ELR (cell line): ENCODE measurements around the gene SMDT1.

ENCODE experiments used
- DNase-seq: peaks from one replicate; pipeline ENCODE4 v3.0.0-alpha.2; 2015; ENCODE audit warnings: low read depth

Gene SMDT1

GRCh38 chr22:42079319-42080251, at the start of gene SMDT1:
TSS of gene SMDT1 (plus strand) at chr22:42079700. CDS start at chr22:42079769, 69 bp downstream.
- peak; percentile 99 for DNase-seq

- no peak for DNase-seq
Observed at GRCh38 chr22:42033263-42034181, 46.0 kb upstream of the SMDT1 start.

- DNase-seq, result no peak
Observed at GRCh38 chr22:42035256-42035655, 44.2 kb upstream of the SMDT1 start.

- peak; percentile 51 for DNase-seq
Observed at GRCh38 chr22:42039271-42039670, 40.2 kb upstream of the SMDT1 start.

- DNase-seq, result no peak
Observed at GRCh38 chr22:42041784-42042183, 37.7 kb upstream of the SMDT1 start.

GRCh38 chr22:42050641-42051180, 28.8 kb upstream of the SMDT1 start:
- no peak for DNase-seq

GRCh38 chr22:42052765-42053164, 26.7 kb upstream of the SMDT1 start:
- no peak for DNase-seq

GRCh38 chr22:42056757-42057511, 22.6 kb upstream of the SMDT1 start:
- DNase-seq, result no peak

- DNase-seq, result no peak
Observed at GRCh38 chr22:42060489-42060888, 19.0 kb upstream of the SMDT1 start.

GRCh38 chr22:42061041-42061440, 18.5 kb upstream of the SMDT1 start:
- DNase-seq, result no peak

GRCh38 chr22:42062506-42063170, 16.9 kb upstream of the SMDT1 start:
- DNase-seq, result no peak

GRCh38 chr22:42064629-42065028, 14.9 kb upstream of the SMDT1 start:
- no peak for DNase-seq

- DNase-seq, result no peak
Observed at GRCh38 chr22:42065438-42066125, 13.9 kb upstream of the SMDT1 start.

- DNase-seq, result no peak
Observed at GRCh38 chr22:42066126-42066761, 13.3 kb upstream of the SMDT1 start.

- DNase-seq, result no peak
Observed at GRCh38 chr22:42066937-42067336, 12.6 kb upstream of the SMDT1 start.

GRCh38 chr22:42067671-42068251, 11.7 kb upstream of the SMDT1 start:
- DNase-seq, result no peak

- DNase-seq, result no peak
Observed at GRCh38 chr22:42068291-42068690, 11.2 kb upstream of the SMDT1 start.

- DNase-seq, result peak; percentile 28
Observed at GRCh38 chr22:42069801-42070516, 9.5 kb upstream of the SMDT1 start.
